Spleen (tissue), 7 donors: ENCODE measurements around the gene PILRB.
"Not testable (repeated sequence)": the region's sequence is repeated elsewhere in the genome, so short reads cannot be mapped to it uniquely, and the experiment has no call there.

Experiments used
- POLR2A ChIP-seq, 3 donors: fragments of 450-650 bp; IDR thresholded peaks; one replicate each; pipeline ENCODE4 v1.5.1; 2017; ENCODE audit warnings: antibody characterized with exemption in 3 of 3, mild to moderate bottlenecking in 1 of 3
- TF ChIP-seq, protein P1 (sequence below), 11 experiments: fragments of 200-600 bp in 7 of 11; fragments of 450-650 bp in 4 of 11; sonication (generic) in 4 of 11; IDR thresholded peaks in 8 of 11; conservative IDR thresholded peaks in 3 of 11; 1 replicate in 7 of 11; 2 replicates in 4 of 11; pipeline versions ENCODE4 v1.4.0 to v1.8.0; 2016 to 2021; ENCODE audit warnings: antibody characterized with exemption in 11 of 11, inconsistent platforms in 4 of 11, mild to moderate bottlenecking in 1 of 11
- donor health status: DM: no; HTN: no; CAD: no; lungs with moderate emphysema.
- donor health status: DM: no; HTN: no; CAD: no.
- donor health status: DM: no; HTN: no; CAD: no.

- TF ChIP-seq, protein P1, sequence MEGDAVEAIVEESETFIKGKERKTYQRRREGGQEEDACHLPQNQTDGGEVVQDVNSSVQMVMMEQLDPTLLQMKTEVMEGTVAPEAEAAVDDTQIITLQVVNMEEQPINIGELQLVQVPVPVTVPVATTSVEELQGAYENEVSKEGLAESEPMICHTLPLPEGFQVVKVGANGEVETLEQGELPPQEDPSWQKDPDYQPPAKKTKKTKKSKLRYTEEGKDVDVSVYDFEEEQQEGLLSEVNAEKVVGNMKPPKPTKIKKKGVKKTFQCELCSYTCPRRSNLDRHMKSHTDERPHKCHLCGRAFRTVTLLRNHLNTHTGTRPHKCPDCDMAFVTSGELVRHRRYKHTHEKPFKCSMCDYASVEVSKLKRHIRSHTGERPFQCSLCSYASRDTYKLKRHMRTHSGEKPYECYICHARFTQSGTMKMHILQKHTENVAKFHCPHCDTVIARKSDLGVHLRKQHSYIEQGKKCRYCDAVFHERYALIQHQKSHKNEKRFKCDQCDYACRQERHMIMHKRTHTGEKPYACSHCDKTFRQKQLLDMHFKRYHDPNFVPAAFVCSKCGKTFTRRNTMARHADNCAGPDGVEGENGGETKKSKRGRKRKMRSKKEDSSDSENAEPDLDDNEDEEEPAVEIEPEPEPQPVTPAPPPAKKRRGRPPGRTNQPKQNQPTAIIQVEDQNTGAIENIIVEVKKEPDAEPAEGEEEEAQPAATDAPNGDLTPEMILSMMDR (IDR thresholded peaks at IDR 0.05 in 8 of 11, conservative IDR thresholded peaks at IDR 0.05 in 3 of 11): peak in 1 of 11 experiments; percentile 11
- TF ChIP-seq POLR2A (IDR thresholded peaks at IDR 0.05): not testable (repeated sequence)
Measured at GRCh38 chr7:100373870-100374598, 16.1 kb downstream of the PILRB start.
